Coronary artery (tissue), 2 donors: ENCODE results near the gene DDX54.

Experiments used
- DNase-seq: peaks from one replicate; pipeline ENCODE4 v3.0.0-alpha.2; 2017; ENCODE audit warnings: low spot score
- H3K27ac ChIP-seq, 2 donors: fragments of 200-600 bp; sonication (generic); one replicate each; pipeline ENCODE4 v1.5.1; 2016 to 2019
- H3K4me3 ChIP-seq: fragments of 200-600 bp; sonication (generic); 2 replicates; pipeline ENCODE4 v1.5.1; 2016; ENCODE audit warnings: mild to moderate bottlenecking, moderate library complexity
- TF ChIP-seq, protein P1 (sequence below): fragments of 200-600 bp; sonication (generic); IDR thresholded peaks from one replicate; pipeline ENCODE4 v1.5.1; 2019; ENCODE audit warnings: antibody characterized with exemption

DDX54 gene

DNA sequence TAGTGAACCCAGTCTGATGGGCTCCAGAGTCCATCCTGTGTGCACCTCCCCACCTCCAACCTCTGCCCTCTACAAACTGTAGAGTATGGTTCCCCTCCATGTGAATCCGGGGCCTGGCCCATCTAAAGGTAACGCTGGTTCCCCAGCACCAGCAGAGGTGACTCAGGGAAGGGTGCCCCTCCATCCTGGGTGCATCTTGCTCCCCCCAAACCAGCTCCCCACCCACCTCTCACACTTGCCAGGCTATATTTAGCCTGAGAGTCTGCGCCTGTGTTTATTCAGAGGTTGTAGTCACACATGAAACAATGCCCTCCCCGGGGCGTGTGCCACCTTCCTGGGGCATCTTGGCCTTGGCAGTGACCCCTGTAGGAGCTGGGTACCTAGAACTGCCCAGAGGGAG lies 75.9 kb downstream of the DDX54 start:
- DNase-seq = no peak
- TF ChIP-seq, protein P1, sequence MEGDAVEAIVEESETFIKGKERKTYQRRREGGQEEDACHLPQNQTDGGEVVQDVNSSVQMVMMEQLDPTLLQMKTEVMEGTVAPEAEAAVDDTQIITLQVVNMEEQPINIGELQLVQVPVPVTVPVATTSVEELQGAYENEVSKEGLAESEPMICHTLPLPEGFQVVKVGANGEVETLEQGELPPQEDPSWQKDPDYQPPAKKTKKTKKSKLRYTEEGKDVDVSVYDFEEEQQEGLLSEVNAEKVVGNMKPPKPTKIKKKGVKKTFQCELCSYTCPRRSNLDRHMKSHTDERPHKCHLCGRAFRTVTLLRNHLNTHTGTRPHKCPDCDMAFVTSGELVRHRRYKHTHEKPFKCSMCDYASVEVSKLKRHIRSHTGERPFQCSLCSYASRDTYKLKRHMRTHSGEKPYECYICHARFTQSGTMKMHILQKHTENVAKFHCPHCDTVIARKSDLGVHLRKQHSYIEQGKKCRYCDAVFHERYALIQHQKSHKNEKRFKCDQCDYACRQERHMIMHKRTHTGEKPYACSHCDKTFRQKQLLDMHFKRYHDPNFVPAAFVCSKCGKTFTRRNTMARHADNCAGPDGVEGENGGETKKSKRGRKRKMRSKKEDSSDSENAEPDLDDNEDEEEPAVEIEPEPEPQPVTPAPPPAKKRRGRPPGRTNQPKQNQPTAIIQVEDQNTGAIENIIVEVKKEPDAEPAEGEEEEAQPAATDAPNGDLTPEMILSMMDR = no peak
- no peak overlapping the region for H3K27ac ChIP-seq
- H3K4me3 ChIP-seq = no peak overlapping the region

DNA sequence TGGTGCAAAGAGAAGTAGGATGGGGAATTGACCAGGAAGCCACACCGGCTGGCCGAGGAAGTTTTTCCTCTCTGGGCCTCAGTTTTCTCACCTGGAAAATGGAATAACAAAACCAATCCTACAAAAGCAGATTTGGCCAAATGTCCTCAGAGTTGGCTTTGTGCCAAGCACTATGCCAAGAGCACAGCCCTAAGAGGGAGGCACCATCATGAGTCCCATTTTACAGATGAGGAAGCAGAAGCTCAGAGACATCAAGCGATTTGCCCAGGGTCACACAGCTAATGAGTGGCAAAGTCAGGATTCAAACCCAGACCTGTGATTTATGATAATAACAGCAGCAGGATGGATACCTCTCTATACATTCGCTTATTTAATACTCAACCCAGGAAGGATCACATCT lies 77.0 kb downstream of the DDX54 start:
- Histone ChIP-seq H3K4me3 (no peak overlapping the region), H3K27ac (no peak overlapping the region)
- no peak for DNase-seq
- TF ChIP-seq, protein P1 = no peak
